ENCODE data around the gene CAMLG.

- TF ChIP-seq CTCF (IDR thresholded peaks at IDR 0.05) (no peak), POLR2A (IDR thresholded peaks at IDR 0.05) (no peak)
Observed at GRCh38 chr5:134736173-134736812, 2.1 kb upstream of the CAMLG start.
